ENCODE data around the gene SCN1A.

GRCh38 chr2:166092889-166093288 is 34.9 kb downstream of the SCN1A start:
- TF ChIP-seq CTCF (IDR thresholded peaks at IDR 0.05) (no peak), POLR2AphosphoS5 (IDR thresholded peaks at IDR 0.05) (no peak), EP300 (IDR thresholded peaks at IDR 0.05) (no peak)

Measured in upper lobe of left lung (tissue), 4 donors.